HG03354 (cell line): ENCODE results near the gene VPS54.
"Not testable (repeated sequence)": the region's sequence is repeated elsewhere in the genome, so short reads cannot be mapped to it uniquely, and the experiment has no call there.

Source experiments
- ATAC-seq: cut with Tn5 transposase; IDR thresholded peaks from one replicate; pipeline ENCODE4 v1.9.1; 2021; ENCODE audit warnings: mild to moderate bottlenecking; ENCODE audit not compliant: unreplicated experiment, poor library complexity, severe bottlenecking

The VPS54 gene

GRCh38 chr2:63850204-63850571 is 169.0 kb downstream of the VPS54 start:
- ATAC-seq, result no peak

GRCh38 chr2:63849381-63850203 is 169.6 kb downstream of the VPS54 start:
- no peak for ATAC-seq

GRCh38 chr2:63847571-63847970 is 171.7 kb downstream of the VPS54 start:
- not testable (repeated sequence) for ATAC-seq

GRCh38 chr2:63846487-63846886 is 172.7 kb downstream of the VPS54 start:
- ATAC-seq, result no peak

GRCh38 chr2:63845866-63846265 is 173.4 kb downstream of the VPS54 start:
- no peak for ATAC-seq

- no peak for ATAC-seq
Measured at GRCh38 chr2:63844616-63845015, 174.6 kb downstream of the VPS54 start.

GRCh38 chr2:63843791-63844190 is 175.4 kb downstream of the VPS54 start:
- no peak for ATAC-seq

GRCh38 chr2:63843093-63843492 is 176.1 kb downstream of the VPS54 start:
- ATAC-seq, result no peak

- ATAC-seq, result no peak
Measured at GRCh38 chr2:63842149-63843061, 176.8 kb downstream of the VPS54 start.
